HG02798 (cell line): ENCODE results near the gene ARMC12.
A peak's percentile ranks its signal among the peaks of the same experiment; 100 is the strongest.

Source experiments
- ATAC-seq: cut with Tn5 transposase; IDR thresholded peaks from one replicate; pipeline ENCODE4 v1.9.1; 2021; ENCODE audit warnings: mild to moderate bottlenecking; ENCODE audit not compliant: unreplicated experiment, poor library complexity

The ARMC12 gene

GRCh38 chr6:35718375-35718736, 18.5 kb upstream of the ARMC12 start:
- ATAC-seq, result no peak

GRCh38 chr6:35718911-35719381, 17.9 kb upstream of the ARMC12 start:
- no peak for ATAC-seq

- peak; percentile 25 for ATAC-seq
Measured at GRCh38 chr6:35719404-35719829, 17.4 kb upstream of the ARMC12 start.

GRCh38 chr6:35719830-35720733, 16.8 kb upstream of the ARMC12 start:
- peak; percentile 43 for ATAC-seq

- no peak for ATAC-seq
Measured at GRCh38 chr6:35722121-35722761, 14.6 kb upstream of the ARMC12 start.

- ATAC-seq, result no peak
Measured at GRCh38 chr6:35723587-35723986, 13.2 kb upstream of the ARMC12 start.

GRCh38 chr6:35724059-35724458, 12.8 kb upstream of the ARMC12 start:
- no peak for ATAC-seq

- no peak for ATAC-seq
Measured at GRCh38 chr6:35724471-35724870, 12.4 kb upstream of the ARMC12 start.

- no peak for ATAC-seq
Measured at GRCh38 chr6:35725081-35725708, 11.6 kb upstream of the ARMC12 start.

- no peak for ATAC-seq
Measured at GRCh38 chr6:35725721-35726438, 11.0 kb upstream of the ARMC12 start.

GRCh38 chr6:35727231-35727934, 9.4 kb upstream of the ARMC12 start:
- peak; percentile 10 for ATAC-seq

GRCh38 chr6:35727935-35728682, 8.7 kb upstream of the ARMC12 start:
- ATAC-seq, result peak; percentile 40

GRCh38 chr6:35728683-35729678, 7.9 kb upstream of the ARMC12 start:
- no peak for ATAC-seq

- ATAC-seq, result no peak
Measured at GRCh38 chr6:35729722-35730121, 7.1 kb upstream of the ARMC12 start.

- ATAC-seq, result no peak
Measured at GRCh38 chr6:35730745-35731413, 6.0 kb upstream of the ARMC12 start.

- ATAC-seq, result peak; percentile 56
Measured at GRCh38 chr6:35731414-35731735, 5.5 kb upstream of the ARMC12 start.

- peak; percentile 63 for ATAC-seq
Measured at GRCh38 chr6:35731736-35732532, 4.9 kb upstream of the ARMC12 start.
